Sciatic nerve (tissue), 2 donors: ENCODE data around the gene CERK. TPM values are rescaled to one million over a fixed set of nuclear protein-coding genes. Genes with fewer than 3 reads are reported as not detected.
A peak's percentile ranks its signal among the peaks of the same experiment; 100 is the strongest.
"Not testable (repeated sequence)": the region's sequence is repeated elsewhere in the genome, so short reads cannot be mapped to it uniquely, and the experiment has no call there.

Experiments
- ATAC-seq: fragments of 200-7000 bp; cut with Tn5 transposase; one replicate; pipeline ENCODE4 v1.9.1; 2020; ENCODE audit warnings: mild to moderate bottlenecking, moderate library complexity
- DNase-seq: peaks from one replicate; pipeline ENCODE4 v3.0.0-alpha.2; 2020; ENCODE audit warnings: low spot score
- intact Hi-C: fragments of 100-400 bp; cut with DNase I; formaldehyde crosslinking; loops from one replicate; pipeline ENCODE4 v1.14.2; 2022
- total RNA-seq: library from RNA; stranded (reverse); fragmentation: NEBNext Ultra II Directional; extraction: Animal tissue kit (Norgen Biotek cat#: 25700); gene quantifications from one replicate; pipeline ENCODE4 v1.2.1, GENCODE V29; 2021
- donor health status: DM: no; HTN: no; CAD: no.
- donor health status: DM: no; HTN: no; CAD: no.

The CERK gene
- total RNA-seq, 1 donor from 2014 or later = 27.3 TPM

DNA sequence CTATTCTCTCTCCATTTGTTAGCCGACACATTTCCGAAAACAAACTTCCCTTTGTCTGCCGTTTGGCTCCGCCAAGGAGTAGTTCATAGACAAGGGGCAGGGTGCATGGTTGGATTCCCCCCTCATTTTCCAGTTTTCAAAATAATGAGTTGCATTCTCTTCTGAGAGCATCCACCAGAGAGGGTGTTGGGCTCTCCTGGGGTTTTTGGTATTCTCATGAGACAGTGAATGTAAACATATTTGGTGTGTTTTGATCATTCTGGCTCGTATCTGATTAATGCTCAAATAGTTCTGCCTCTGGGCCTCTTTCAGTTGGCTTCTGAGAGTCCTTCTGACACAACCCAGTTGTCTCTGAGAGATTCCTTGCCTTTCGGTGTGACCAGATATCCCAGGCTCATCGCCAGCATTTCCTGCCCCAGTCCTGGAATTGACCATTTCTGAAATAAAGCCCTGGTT, 96.2 kb downstream of the CERK start:
- intact Hi-C loops = no loop called here
- peak; percentile 62 for ATAC-seq
- no peak for DNase-seq

DNA sequence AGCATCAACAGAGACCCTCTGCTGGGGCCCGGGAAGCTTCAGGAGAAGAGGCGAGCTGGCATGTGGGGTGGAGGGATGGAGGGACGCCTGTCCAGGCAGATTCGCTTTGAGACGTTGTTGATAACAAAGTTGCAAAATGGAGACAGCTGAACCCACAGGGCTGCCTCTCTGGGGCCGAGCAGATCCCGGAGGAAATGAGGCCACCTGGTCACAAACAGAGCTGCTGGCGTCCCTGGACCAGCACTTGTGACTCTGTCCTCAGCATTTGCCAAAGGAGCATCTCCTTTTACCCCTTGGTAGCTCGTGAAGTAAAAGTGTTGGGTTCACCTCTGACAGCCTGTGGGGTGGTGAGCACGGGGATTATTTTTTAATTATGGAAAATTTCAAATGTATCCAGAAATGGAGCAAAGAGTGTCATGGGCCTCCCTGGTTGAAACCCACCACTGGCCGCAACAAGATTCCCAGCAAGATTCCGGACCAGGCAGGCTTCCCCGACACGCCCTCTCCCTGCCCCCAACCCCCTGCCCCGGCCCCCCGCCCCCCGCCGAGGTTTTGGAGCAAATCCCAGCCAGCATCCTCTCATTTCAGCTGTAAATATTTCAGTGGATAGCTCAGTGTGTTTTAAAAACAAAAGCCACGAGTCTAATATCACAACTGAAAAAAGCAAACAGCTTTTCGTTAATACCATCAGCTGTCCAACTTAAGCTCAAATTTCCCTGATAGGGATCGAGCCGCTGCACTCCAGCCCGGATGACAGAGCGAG, 97.6 kb downstream of the CERK start:
- intact Hi-C loops = no loop called here
- ATAC-seq (no peak), DNase-seq (no peak)

DNA sequence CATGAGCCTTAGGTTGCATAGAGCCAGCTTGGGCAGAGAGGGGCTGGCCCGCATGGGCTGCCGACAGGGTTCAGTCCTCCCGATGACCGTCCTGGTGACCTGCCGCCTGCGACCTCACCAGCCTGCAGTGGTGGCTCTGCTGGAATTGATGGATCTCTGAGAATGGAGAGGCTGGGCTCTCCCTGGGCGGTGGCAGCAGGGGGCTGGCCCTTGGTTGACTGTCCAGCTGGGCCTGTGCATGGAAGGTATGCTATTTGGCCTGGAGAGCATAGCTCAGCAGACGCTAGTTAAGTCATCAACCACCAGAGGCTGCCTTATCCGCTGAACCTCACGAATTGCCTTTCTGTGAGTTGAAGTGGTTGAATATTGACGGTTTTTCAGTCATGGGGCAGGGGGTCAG, 98.2 kb downstream of the CERK start:
- no peak for DNase-seq
- intact Hi-C loops = no loop called here
- ATAC-seq = no peak

DNA sequence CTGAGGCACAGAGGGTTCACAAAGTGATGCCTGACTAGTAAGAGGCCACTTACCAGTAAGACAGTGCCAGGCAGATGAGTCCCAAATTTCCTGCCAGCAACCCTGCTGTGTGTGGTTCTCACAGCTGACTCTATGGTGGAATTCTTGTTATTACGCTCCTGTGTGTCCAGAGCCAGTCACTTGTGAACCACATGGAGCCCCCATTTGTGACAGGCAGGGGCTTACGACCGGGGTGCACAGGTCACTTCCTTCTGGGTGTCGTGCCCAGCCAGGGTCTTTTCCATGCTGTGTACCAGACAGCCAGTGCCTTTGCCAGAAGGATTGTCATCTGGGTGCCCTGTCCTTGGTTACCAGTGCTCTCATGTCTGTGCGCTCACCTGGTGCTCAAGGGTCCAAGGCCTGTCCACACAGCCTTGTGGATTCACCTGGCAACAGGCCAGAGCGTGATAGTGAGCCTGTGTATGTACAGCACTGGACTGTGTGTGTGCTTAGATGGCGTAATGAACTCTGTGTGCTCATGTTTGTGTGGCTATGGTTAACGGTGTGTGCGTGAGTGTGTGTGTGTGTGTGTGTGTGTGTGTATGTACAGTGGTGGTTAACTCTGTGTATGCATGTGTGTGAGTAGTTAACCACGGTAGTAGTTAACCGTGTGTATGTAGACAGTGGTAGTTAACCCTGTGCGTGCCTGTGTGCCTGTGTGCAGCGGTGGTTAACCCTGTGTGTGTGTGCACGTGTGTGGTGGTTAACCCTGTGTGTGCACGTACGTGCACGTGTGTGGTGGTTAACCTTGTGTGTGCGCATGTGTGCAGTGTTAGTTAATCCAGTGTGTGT, 99.2 kb downstream of the CERK start:
- ATAC-seq (peak; percentile 18), DNase-seq (no peak)
- intact Hi-C loops = no loop called here

DNA sequence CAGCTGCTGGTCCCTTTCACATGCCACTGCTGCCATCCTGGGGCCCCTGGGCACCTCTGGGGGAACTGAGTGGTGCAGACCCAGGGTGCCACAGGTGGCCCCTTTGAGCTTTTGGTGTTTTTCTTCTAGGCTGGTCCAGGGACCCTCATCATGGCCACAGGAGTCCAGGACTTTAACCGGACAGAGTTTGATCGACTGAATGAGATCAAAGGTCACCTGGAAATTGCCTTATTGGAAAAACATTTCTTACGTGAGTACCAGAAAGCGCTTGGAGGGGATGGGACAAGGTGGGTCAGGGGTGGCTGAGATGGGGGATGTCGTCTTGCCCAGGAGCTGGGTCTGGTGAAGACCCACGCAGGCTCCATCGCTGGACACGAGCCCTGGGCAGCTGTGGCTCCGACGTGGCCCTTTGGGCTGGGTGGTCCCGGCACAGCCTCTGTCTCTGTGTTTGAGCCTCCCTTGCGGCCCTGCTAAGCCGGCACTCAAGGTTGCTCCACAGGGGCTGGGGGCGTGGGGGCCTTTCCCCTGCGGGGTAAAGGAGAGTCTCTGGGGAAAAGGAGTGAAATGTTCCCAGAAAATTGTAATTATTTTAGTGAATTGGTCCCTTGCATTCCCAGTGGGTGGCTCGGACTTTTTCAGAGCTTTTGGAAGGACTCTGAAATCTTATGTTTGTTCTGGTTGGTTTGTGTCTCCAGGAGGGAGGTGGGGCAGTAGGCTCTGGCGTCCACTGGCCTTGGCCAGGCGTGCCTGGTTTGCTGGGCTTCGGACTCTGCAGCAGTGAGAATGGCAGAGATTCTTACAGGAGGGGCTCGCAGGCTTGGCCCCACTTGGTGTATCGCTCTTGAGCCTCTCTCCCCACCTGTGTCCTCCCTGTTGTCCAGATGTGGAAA, 100.1 kb downstream of the CERK start:
- ATAC-seq (no peak), DNase-seq (no peak)
- intact Hi-C loops = no loop called here

DNA sequence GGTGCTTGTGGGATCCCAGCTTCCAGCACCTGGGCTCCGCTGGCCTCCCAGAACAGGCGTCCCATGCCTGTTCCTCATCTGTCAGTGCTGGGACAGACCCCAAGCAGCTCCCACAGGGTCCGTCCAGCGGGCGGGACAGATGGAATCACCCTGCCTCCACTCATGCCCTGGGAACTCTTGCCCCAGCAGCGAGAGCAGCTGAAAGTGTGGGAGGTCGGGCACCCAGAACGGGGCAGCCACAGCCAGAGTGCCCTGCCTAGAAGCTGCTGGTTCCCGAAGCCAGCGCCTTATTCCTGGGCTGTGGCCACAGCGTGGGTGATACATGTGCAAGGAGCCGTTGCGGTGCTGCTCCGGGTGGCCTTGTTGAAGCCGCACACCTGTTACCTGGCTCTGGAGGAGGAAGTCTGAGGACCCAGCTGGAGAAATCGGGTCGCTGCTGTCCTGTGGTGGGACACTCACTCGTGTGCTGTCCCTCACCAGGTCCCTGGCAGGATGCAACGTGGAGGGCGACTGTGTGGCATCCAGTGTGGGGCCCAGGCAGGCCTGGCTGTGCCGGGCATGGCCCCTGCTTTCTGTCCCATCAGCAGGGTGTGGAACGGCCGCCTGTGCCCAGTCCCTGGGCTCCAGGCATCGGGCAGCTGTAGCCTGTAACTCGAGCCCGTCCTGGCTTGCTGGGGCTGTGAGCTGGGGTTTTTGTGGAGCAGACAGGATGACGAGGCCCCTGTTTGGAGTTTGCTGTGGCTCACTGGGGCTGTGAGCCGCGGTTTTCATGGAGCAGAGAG, 101.6 kb downstream of the CERK start:
- intact Hi-C loops = no loop called here
- ATAC-seq (peak; percentile 18), DNase-seq (no peak)

DNA sequence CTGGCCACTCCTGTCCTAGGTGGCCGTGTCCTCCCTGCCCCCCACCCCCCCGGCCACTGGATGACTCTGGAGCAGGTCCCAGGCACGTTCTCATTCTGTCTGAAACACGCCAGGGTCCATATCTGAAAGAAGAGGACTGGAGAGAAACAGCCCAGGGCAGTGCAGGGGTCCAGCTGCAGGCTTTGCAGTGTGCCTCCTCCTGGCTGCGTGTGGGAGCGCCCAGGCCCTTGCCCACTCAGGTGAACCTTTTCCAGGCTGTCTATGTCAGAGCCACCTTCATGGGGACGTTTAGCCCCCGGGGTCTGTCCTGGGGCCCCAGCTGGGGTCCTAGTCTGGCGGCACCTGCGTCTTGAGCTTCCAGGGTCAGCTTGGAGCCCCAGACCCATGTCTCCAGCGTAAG, 102.3 kb downstream of the CERK start:
- intact Hi-C loops = no loop called here
- DNase-seq = no peak
- ATAC-seq = no peak

DNA sequence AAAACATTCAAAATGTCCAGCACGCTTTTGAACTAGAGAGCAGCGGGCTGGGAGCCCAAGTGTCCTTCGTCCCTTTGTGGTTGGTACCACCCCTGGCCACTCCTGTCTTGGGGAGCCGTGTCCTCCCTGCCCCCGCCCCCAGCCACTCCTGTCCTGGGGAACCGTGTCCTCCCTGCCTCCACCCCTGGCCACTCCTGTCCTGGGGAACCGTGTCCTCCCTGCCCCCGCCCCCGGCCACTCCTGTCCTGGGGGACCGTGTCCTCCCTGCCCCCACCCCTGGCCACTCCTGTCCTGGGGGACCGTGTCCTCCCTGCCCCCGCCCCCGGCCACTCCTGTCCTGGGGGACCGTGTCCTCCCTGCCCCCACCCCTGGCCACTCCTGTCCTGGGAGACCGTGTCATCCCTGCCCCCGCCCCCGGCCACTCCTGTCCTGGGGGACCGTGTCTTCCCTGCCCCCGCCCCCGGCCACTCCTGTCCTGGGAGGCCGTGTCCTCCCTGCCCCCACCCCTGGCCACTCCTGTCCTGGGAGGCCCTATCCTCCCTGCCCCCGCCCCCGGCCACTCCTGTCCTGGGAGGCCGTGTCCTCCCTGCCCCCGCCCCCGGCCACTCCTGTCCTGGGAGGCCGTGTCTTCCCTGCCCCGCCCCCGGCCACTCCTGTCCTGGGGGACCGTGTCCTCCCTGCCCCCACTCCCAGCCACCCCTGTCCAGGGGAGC, 102.9 kb downstream of the CERK start:
- ATAC-seq, intact Hi-C loops, DNase-seq: not testable (repeated sequence)

Other genes with a start within 250 kb of the CERK start
- gene CELSR1, start 200.6 kb downstream of the CERK start, total RNA-seq = 1.9 TPM
- gene GRAMD4, start 117.9 kb downstream of the CERK start, total RNA-seq = 51.5 TPM
- 36.3 TPM for gene TBC1D22A, start 24.4 kb upstream of the CERK start, total RNA-seq